ENCODE data around the gene LTF. TPM values are rescaled to one million over a fixed set of nuclear protein-coding genes. Genes with fewer than 3 reads are reported as not detected.

Gene LTF
- total and polyA plus RNA-seq, 10 of the 15 experiments (the other 5 are each of a cell fraction or from before 2014, with no cell fraction given), result 0.03 to 0.31 TPM; not detected in 8

GRCh38 chr3:46492890-46493547, 28.3 kb upstream of the LTF start:
- 68% methylated on average over 6 of the region's 6 CpGs for WGBS (ENCODE audit: insufficient coverage, insufficient replicate concordance, low lambda C conversion rate, missing lambda C conversion rate)
- no peaks in the 10 kb centered on the region for H3K27me3 ChIP-seq (replicated peaks in 1 of 2; ENCODE audit: control insufficient read depth in 2 of 2, insufficient read depth in 2 of 2, low read length in 1 of 2)
- peaks cover 5% of the 10 kb centered on the region for H3K4me1 ChIP-seq (ENCODE audit: control insufficient read depth, insufficient read depth, low read length)
- BruUV-seq (replicated peaks), result no TSS peak
- FAIRE-seq (peak; percentile 18), DNase-seq (ENCODE audit: low read depth, low spot score) (no peak), ATAC-seq (no peak)
- no peak overlapping the region for H3K4me2 ChIP-seq (ENCODE audit: control insufficient read depth, insufficient read depth)
- H3K9ac ChIP-seq (ENCODE audit: control insufficient read depth, insufficient read depth, low read length), result no peak overlapping the region
- H3K4me3 ChIP-seq, result no peak overlapping the region
- H3K79me2 ChIP-seq (ENCODE audit: control insufficient read depth, insufficient read depth, low read length), result no peaks in the 10 kb centered on the region
- H3K36me3 ChIP-seq (ENCODE audit: control insufficient read depth in 2 of 2, insufficient read depth in 2 of 2, low read length in 1 of 2), result no peaks in the 10 kb centered on the region
- no peaks in the 10 kb centered on the region for H4K20me1 ChIP-seq (ENCODE audit: control insufficient read depth, insufficient read depth)
- H2AFZ ChIP-seq (ENCODE audit: control insufficient read depth, low read depth, low read length), result no peak overlapping the region
- intact Hi-C loops (cut with micrococcal nuclease; ENCODE audit: unreplicated experiment), result no loop called here
- in situ Hi-C loops (cut with MboI), result no loop called here
- H3K9me3 ChIP-seq (replicated peaks; ENCODE audit: control insufficient read depth, insufficient read depth, low read length), result no peaks in the 10 kb centered on the region
- SMC1A ChIA-PET (ENCODE audit: uncharacterized antibody, unreplicated experiment), result interaction anchor here (0.9 to 1.6 kb wide), 3 partner anchors 9 to 136 kb away, joined by 3 to 5 read pairs (median 3); no protein-coding TSS in a partner anchor
- no peak overlapping the region for H3K27ac ChIP-seq (ENCODE audit: control insufficient read depth, insufficient read depth)
- RAD21 ChIA-PET (ENCODE audit: unreplicated experiment), result no interaction called here
- CTCF ChIA-PET, result interaction anchor here (0.7 to 11.0 kb wide), 3 partner anchors 9 to 136 kb away, joined by 3 to 207 read pairs (median 8); no protein-coding TSS in a partner anchor
- TF ChIP-seq POLR2A (IDR thresholded peaks at IDR 0.05; ENCODE audit: low read depth, low read length) (no peak), EED (IDR thresholded peaks at IDR 0.05; ENCODE audit: low read depth) (no peak), CHD4 (IDR thresholded peaks at IDR 0.05) (no peak), BCLAF1 (IDR thresholded peaks at IDR 0.05) (no peak), MYC (IDR thresholded peaks at IDR 0.05; ENCODE audit: insufficient read depth, insufficient read length, insufficient replicate concordance, low read length, severe bottlenecking) (no peak), RUNX3 (IDR thresholded peaks at IDR 0.05; ENCODE audit: low read length) (no peak), TBL1XR1 (IDR thresholded peaks at IDR 0.05; ENCODE audit: low read depth, low read length) (no peak), YY1 (IDR thresholded peaks at IDR 0.05; ENCODE audit: low read depth, low read length) (no peak), ZNF207 (IDR thresholded peaks at IDR 0.05; ENCODE audit: borderline replicate concordance) (no peak), SMAD5 (IDR thresholded peaks at IDR 0.05; ENCODE audit: low read depth) (no peak)
- TF ChIP-seq, protein P1, sequence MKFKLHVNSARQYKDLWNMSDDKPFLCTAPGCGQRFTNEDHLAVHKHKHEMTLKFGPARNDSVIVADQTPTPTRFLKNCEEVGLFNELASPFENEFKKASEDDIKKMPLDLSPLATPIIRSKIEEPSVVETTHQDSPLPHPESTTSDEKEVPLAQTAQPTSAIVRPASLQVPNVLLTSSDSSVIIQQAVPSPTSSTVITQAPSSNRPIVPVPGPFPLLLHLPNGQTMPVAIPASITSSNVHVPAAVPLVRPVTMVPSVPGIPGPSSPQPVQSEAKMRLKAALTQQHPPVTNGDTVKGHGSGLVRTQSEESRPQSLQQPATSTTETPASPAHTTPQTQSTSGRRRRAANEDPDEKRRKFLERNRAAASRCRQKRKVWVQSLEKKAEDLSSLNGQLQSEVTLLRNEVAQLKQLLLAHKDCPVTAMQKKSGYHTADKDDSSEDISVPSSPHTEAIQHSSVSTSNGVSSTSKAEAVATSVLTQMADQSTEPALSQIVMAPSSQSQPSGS (IDR thresholded peaks at IDR 0.05; ENCODE audit: low read length), result no peak
- TF ChIP-seq, protein P2, sequence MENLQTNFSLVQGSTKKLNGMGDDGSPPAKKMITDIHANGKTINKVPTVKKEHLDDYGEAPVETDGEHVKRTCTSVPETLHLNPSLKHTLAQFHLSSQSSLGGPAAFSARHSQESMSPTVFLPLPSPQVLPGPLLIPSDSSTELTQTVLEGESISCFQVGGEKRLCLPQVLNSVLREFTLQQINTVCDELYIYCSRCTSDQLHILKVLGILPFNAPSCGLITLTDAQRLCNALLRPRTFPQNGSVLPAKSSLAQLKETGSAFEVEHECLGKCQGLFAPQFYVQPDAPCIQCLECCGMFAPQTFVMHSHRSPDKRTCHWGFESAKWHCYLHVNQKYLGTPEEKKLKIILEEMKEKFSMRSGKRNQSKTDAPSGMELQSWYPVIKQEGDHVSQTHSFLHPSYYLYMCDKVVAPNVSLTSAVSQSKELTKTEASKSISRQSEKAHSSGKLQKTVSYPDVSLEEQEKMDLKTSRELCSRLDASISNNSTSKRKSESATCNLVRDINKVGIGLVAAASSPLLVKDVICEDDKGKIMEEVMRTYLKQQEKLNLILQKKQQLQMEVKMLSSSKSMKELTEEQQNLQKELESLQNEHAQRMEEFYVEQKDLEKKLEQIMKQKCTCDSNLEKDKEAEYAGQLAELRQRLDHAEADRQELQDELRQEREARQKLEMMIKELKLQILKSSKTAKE (IDR thresholded peaks at IDR 0.05; ENCODE audit: low read depth, poor library complexity, severe bottlenecking), result no peak
- TF ChIP-seq, protein P3, sequence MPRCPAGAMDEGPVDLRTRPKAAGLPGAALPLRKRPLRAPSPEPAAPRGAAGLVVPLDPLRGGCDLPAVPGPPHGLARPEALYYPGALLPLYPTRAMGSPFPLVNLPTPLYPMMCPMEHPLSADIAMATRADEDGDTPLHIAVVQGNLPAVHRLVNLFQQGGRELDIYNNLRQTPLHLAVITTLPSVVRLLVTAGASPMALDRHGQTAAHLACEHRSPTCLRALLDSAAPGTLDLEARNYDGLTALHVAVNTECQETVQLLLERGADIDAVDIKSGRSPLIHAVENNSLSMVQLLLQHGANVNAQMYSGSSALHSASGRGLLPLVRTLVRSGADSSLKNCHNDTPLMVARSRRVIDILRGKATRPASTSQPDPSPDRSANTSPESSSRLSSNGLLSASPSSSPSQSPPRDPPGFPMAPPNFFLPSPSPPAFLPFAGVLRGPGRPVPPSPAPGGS (IDR thresholded peaks at IDR 0.05; ENCODE audit: borderline replicate concordance, insufficient read depth, low read depth, low read length, poor library complexity, severe bottlenecking), result no peak
- POLR2A ChIA-PET, result no interaction called here

Measured in GM12878 (cell line).